SK-N-MC (cell line): ENCODE results near the gene WWC1.
"Not testable (repeated sequence)": the region's sequence is repeated elsewhere in the genome, so short reads cannot be mapped to it uniquely, and the experiment has no call there.

Experiments
- EZH2 ChIP-seq: fragments of 200-600 bp; sonication (generic); IDR thresholded peaks from one replicate; pipeline ENCODE4 v1.6.1; 2017; ENCODE audit warnings: antibody characterized with exemption
- POLR2AphosphoS5 ChIP-seq: IDR thresholded peaks from 2 replicates; pipeline ENCODE4 v1.6.1; 2012; ENCODE audit warnings: mild to moderate bottlenecking, low read depth, low read length, borderline replicate concordance

DNA sequence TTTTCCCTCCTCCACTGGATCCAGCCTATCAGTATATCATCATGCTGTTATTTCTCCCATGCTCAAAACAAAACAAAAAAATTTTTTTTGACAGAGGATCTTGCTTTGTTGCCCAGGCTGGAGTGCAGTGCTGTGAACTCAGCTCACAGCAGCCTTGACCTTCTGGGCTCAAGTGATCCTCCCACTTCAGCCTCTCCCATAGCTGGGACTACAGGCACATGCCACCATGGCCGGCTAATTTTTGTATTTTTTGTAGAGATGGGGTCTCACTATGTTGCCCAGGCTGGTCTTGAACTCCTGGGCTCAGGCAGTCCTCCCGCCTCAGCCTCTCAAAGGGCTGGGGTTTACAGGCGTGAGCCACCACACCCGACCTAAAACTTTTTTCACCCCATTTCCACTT lies 143.9 kb downstream of the WWC1 start:
- TF ChIP-seq EZH2, POLR2AphosphoS5: not testable (repeated sequence)
